K562 (cell line): ENCODE measurements around the gene XYLB. TPM values are rescaled to one million over a fixed set of nuclear protein-coding genes. Genes with fewer than 3 reads are reported as not detected.

Experiments used
- ARNT ChIP-seq, 2 experiments: fragments of 450-650 bp; IDR thresholded peaks; 2 replicates each; pipeline ENCODE4 v1.6.1; 2016; ENCODE audit warnings: mild to moderate bottlenecking in 1 of 2
- BRF2 ChIP-seq: IDR thresholded peaks from 3 replicates; pipeline ENCODE4 v1.6.1; 2011; ENCODE audit warnings: borderline replicate concordance, mild to moderate bottlenecking; ENCODE audit not compliant: insufficient read length, insufficient read depth
- CBFA2T2 ChIP-seq: fragments of 450-650 bp; conservative IDR thresholded peaks from 2 replicates; pipeline ENCODE4 v1.6.1; 2017; ENCODE audit warnings: mild to moderate bottlenecking
- CBX1 ChIP-seq: sonication (generic); IDR thresholded peaks from 2 replicates; pipeline ENCODE4 v1.6.1; 2016; ENCODE audit warnings: antibody characterized with exemption, low read depth, mild to moderate bottlenecking
- CCNT2 ChIP-seq: IDR thresholded peaks from 2 replicates; pipeline ENCODE4 v1.6.1; 2011; ENCODE audit warnings: borderline replicate concordance, low read depth, mild to moderate bottlenecking, moderate library complexity, mixed read lengths, low read length; ENCODE audit not compliant: insufficient read length; ENCODE audit errors: extremely low read depth
- CSDE1 ChIP-seq, 2 experiments: fragments of 450-650 bp; IDR thresholded peaks; 2 replicates each; pipeline ENCODE4 v1.6.1; 2016; ENCODE audit warnings: mild to moderate bottlenecking in 1 of 2
- EGR1 ChIP-seq: fragments of 450-650 bp; conservative IDR thresholded peaks from 2 replicates; pipeline ENCODE4 v1.6.1; 2017; ENCODE audit warnings: mild to moderate bottlenecking
- ERF ChIP-seq: fragments of 450-650 bp; formaldehyde crosslinking; IDR thresholded peaks from 2 replicates; pipeline ENCODE4 v1.4.0; 2020; ENCODE audit warnings: mild to moderate bottlenecking, mixed read lengths
- ETS1 ChIP-seq: conservative IDR thresholded peaks from 2 replicates; pipeline ENCODE4 v1.6.1; 2011; ENCODE audit warnings: low read depth, mild to moderate bottlenecking, low read length; ENCODE audit not compliant: control insufficient read depth
- FOXK2 ChIP-seq, 2 experiments: fragments of 450-650 bp; IDR thresholded peaks in 1 of 2; conservative IDR thresholded peaks in 1 of 2; 2 replicates each; pipeline ENCODE4 v1.6.1; 2016; ENCODE audit warnings: low read depth in 2 of 2, mild to moderate bottlenecking in 1 of 2
- GATAD2A ChIP-seq: fragments of 450-650 bp; IDR thresholded peaks from 2 replicates; pipeline ENCODE4 v1.6.1; 2017
- HDAC6 ChIP-seq: IDR thresholded peaks from 2 replicates; pipeline ENCODE4 v1.6.1; 2012; ENCODE audit warnings: low read depth, mild to moderate bottlenecking, control low read depth, inconsistent platforms, low read length, moderate library complexity
- MTF1 ChIP-seq: fragments of 250-450 bp; sonication (Bioruptor Pico); IDR thresholded peaks from 2 replicates; pipeline ENCODE4 v1.9.0; 2021; ENCODE audit warnings: moderate library complexity, mild to moderate bottlenecking, inconsistent platforms, borderline replicate concordance
- PKNOX1 ChIP-seq: fragments of 450-650 bp; IDR thresholded peaks from 2 replicates; pipeline ENCODE4 v1.6.1; 2016
- RAD51 ChIP-seq: fragments of 450-650 bp; IDR thresholded peaks from 2 replicates; pipeline ENCODE4 v1.7.1; 2016; ENCODE audit warnings: low read depth, mild to moderate bottlenecking, borderline replicate concordance
- RBBP5 ChIP-seq: fragments of 200-600 bp; sonication (generic); IDR thresholded peaks from 2 replicates; pipeline ENCODE4 v1.6.1; 2012; ENCODE audit warnings: borderline replicate concordance, mild to moderate bottlenecking, low read length, control low read depth, inconsistent platforms; ENCODE audit not compliant: insufficient read depth, poor library complexity, severe bottlenecking
- THAP12 ChIP-seq: fragments of 250-450 bp; sonication (Bioruptor Pico); IDR thresholded peaks from 2 replicates; pipeline ENCODE4 v1.9.0; 2021; ENCODE audit warnings: mild to moderate bottlenecking, inconsistent platforms
- UBTF ChIP-seq, 2 experiments: IDR thresholded peaks; 2 replicates each; pipeline ENCODE4 v1.6.1; 2012; ENCODE audit warnings: improper control_type of control experiment in 2 of 2, low read depth in 2 of 2, low read length in 2 of 2, borderline replicate concordance in 1 of 2
- YBX1 ChIP-seq: fragments of 450-650 bp; IDR thresholded peaks from 2 replicates; pipeline ENCODE4 v1.7.1; 2016; ENCODE audit warnings: mild to moderate bottlenecking
- polyA plus RNA-seq, 8 experiments: library from polyadenylated mRNA; depleted of rRNA in 4 of 8; stranded (reverse) in 5 of 8; unstranded in 3 of 8; fragments of >200 nt; fragmentation: Nextera tagmentation in 2 of 8; fragmentation: Illumina TruSeq in 1 of 8; extraction: Ambion mirVana in 2 of 8; extraction: Trizol in 1 of 8; gene quantifications; 2 replicates each; pipeline versions ENCODE4 v1.2.1 to v1.2.3, GENCODE V29; 2011 to 2014; ENCODE audit warnings: inconsistent platforms in 1 of 8, missing spikeins in 1 of 8
- total RNA-seq, 7 experiments: library from RNA; depleted of rRNA in 6 of 7; stranded (reverse); fragments of >200 nt in 6 of 7; fragmentation: Illumina TruSeq in 2 of 7; extraction: Trizol in 2 of 7; gene quantifications; 2 replicates each; pipeline versions ENCODE4 v1.2.1 to v1.2.3, GENCODE V29; 2011 to 2021; ENCODE audit warnings: low replicate concordance in 1 of 7

XYLB gene
- total and polyA plus RNA-seq, 9 of the 15 experiments (the other 6 are each of a cell fraction or from before 2014, with no cell fraction given), result 4.0 to 20.2 (median 13.2) TPM

GRCh38 chr3:38454178-38454883 lies 107.7 kb downstream of the XYLB start (continued):
- peak in 1 of 2 experiments; percentile 87; a peak in 1 of 4 replicates for TF ChIP-seq UBTF (IDR thresholded peaks at IDR 0.05; ENCODE audit: borderline replicate concordance in 1 of 2, low read depth in 2 of 2, low read length in 2 of 2)
- no peak for TF ChIP-seq GATAD2A
- TF ChIP-seq ARNT (IDR thresholded peaks at IDR 0.05), result no peak
- TF ChIP-seq ERF (CRISPR knock-in tag), result peak; percentile 74
- TF ChIP-seq ETS1, result 0 out of 2 replicates have a peak, but pooled peaks have one; percentile 31
- TF ChIP-seq CBX1, result 0 out of 2 replicates have a peak, but pooled peaks have one; percentile 8
- TF ChIP-seq EGR1, result peak; percentile 39; the same call in 1 of the 2 replicates
- peak; percentile 56; the same call in 1 of the 2 replicates for TF ChIP-seq HDAC6
- no peak for TF ChIP-seq CSDE1 (IDR thresholded peaks at IDR 0.05)
- no peak for TF ChIP-seq PKNOX1
- no peak for TF ChIP-seq MTF1
- peak; percentile 38 to 65; a peak in 3 of 4 replicates for TF ChIP-seq FOXK2 (conservative IDR thresholded peaks at IDR 0.05 in 1 of 2, IDR thresholded peaks at IDR 0.05 in 1 of 2; ENCODE audit: low read depth in 2 of 2)
- no peak for TF ChIP-seq YBX1
- TF ChIP-seq THAP12 (CRISPR knock-in tag), result peak; percentile 79
- TF ChIP-seq CBFA2T2, result no peak
- TF ChIP-seq RAD51, result no peak
- no peak for TF ChIP-seq BRF2
- TF ChIP-seq RBBP5, result peak; percentile 24
- peak; percentile 61 for TF ChIP-seq CCNT2
